Measurements from ENCODE around the gene FLNB. TPM values are rescaled to one million over a fixed set of nuclear protein-coding genes. Genes with fewer than 3 reads are reported as not detected.

FLNB gene
- total and polyA plus RNA-seq, 10 of the 15 experiments (the other 5 are each of a cell fraction or from before 2014, with no cell fraction given): 13.6 to 51.8 (median 26.4) TPM

- no peak for TF ChIP-seq CEBPB (IDR thresholded peaks at IDR 0.05; ENCODE audit: borderline replicate concordance in 1 of 2, low read depth in 2 of 2, low read length in 2 of 2)
- no peak for TF ChIP-seq SREBF1 (IDR thresholded peaks at IDR 0.05; ENCODE audit: low read length)
- no peak for TF ChIP-seq ZNF687 (IDR thresholded peaks at IDR 0.05)
- TF ChIP-seq CBX5 (IDR thresholded peaks at IDR 0.05; ENCODE audit: low read depth): no peak
- TF ChIP-seq EZH2 (IDR thresholded peaks at IDR 0.05; ENCODE audit: borderline replicate concordance, control insufficient read depth, low read depth, low read length): no peak
- TF ChIP-seq BCLAF1 (IDR thresholded peaks at IDR 0.05): no peak
- no peak for TF ChIP-seq BACH1 (IDR thresholded peaks at IDR 0.05; ENCODE audit: borderline replicate concordance)
- peak; percentile 49 for TF ChIP-seq IKZF1 (conservative IDR thresholded peaks at IDR 0.05)
- TF ChIP-seq ZBTB40 (IDR thresholded peaks at IDR 0.05; ENCODE audit: borderline replicate concordance): no peak
- TF ChIP-seq IRF5 (IDR thresholded peaks at IDR 0.05; ENCODE audit: borderline replicate concordance): no peak
- TF ChIP-seq EP300 (IDR thresholded peaks at IDR 0.05; ENCODE audit: borderline replicate concordance in 1 of 2, control insufficient read depth in 1 of 2, low read depth in 2 of 2, low read length in 2 of 2): 0 out of 4 replicates have a peak, but pooled peaks of 1 of the 2 experiments have one; percentile 20
- peak; percentile 44; the same call in 1 of the 2 replicates for TF ChIP-seq ATF7 (IDR thresholded peaks at IDR 0.05; ENCODE audit: low read depth)
Observed at GRCh38 chr3:58048301-58048700, 40.1 kb downstream of the FLNB start (continued).

All from GM12878 (cell line).